SKM-1 treated with dmso at 0.1 percent for 144 hours (cell line): ENCODE measurements around the gene HOXA3.

Experiments used
- DNase-seq: peaks from one replicate; lab custom pipeline; 2025; ENCODE audit not compliant: unreplicated experiment; lab: John Stamatoyannopoulos, UW

HOXA3 gene

GRCh38 chr7:27064159-27064558 is 88.2 kb downstream of the HOXA3 start:
- no peak for DNase-seq

DNA sequence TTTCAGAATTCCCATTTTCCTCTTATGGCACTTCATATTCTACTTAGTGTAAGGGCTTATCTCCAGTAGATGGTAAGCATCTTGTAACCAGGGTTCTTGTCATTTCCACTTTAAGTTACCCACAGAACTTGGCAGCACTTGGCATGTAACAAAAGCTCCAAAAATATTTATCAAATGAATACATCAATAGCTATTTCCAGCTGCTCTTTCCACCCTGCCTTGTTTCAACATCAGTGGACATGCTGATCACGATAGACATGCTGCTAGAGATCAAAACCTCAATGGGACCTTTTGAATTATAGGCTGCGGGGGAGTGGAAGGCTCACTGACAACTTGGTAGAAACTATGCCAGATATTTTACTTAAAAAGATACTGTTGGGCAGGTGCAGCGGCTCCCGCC is 89.4 kb downstream of the HOXA3 start:
- DNase-seq, result no peak
